WTC11 (cell line): ENCODE data around the gene ISY1. TPM values are rescaled to one million over a fixed set of nuclear protein-coding genes. Genes with fewer than 3 reads are reported as not detected.

Source experiments
- ATAC-seq: fragments of 200-7000 bp; cut with Tn5 transposase; 2 replicates; pipeline ENCODE4 v1.10.0; 2021; ENCODE audit warnings: mild to moderate bottlenecking, moderate library complexity
- CTCF ChIA-PET: fragments of 300-600 bp; sonication (Branson Sonifier 250); formaldehyde crosslinking; loops from one replicate; lab custom pipeline; 2021; ENCODE audit warnings: antibody characterized with exemption; lab: Charles Lee
- POLR2A ChIA-PET: fragments of 350-600 bp; sonication (Branson Sonifier 250); formaldehyde crosslinking; loops from one replicate; lab custom pipeline; 2021; ENCODE audit warnings: antibody characterized with exemption; lab: Charles Lee
- DNase-seq: peaks from one replicate; pipeline ENCODE4 v3.0.0; 2021; ENCODE audit warnings: low spot score
- H3K27ac Mint-ChIP-seq: 2 replicates; pipeline ENCODE4 v1.8.0; 2021; ENCODE audit warnings: mixed read lengths
- H3K27me3 Mint-ChIP-seq: 2 replicates; pipeline ENCODE4 v1.8.0; 2021; ENCODE audit warnings: low read depth, mild to moderate bottlenecking, moderate library complexity, mixed read lengths
- H3K36me3 Mint-ChIP-seq: 2 replicates; pipeline ENCODE4 v1.8.0; 2021; ENCODE audit warnings: mixed read lengths
- H3K4me1 Mint-ChIP-seq: 2 replicates; pipeline ENCODE4 v1.8.0; 2022; ENCODE audit warnings: mixed read lengths
- H3K4me3 Mint-ChIP-seq: 2 replicates; pipeline ENCODE4 v1.8.0; 2021; ENCODE audit warnings: mild to moderate bottlenecking, moderate library complexity, mixed read lengths
- H3K9me3 Mint-ChIP-seq: 2 replicates; pipeline ENCODE4 v1.8.0; 2021; ENCODE audit warnings: mixed read lengths
- EMX1 ChIP-seq: fragments of 250-450 bp; sonication (Bioruptor Pico); IDR thresholded peaks from 2 replicates; pipeline ENCODE4 v1.8.0; 2021; ENCODE audit warnings: mild to moderate bottlenecking
- FOXJ3 ChIP-seq: sonication (generic); formaldehyde crosslinking; IDR thresholded peaks from 2 replicates; pipeline ENCODE4 v1.9.0; 2021; ENCODE audit warnings: missing genetic modification reagents, mild to moderate bottlenecking, borderline replicate concordance
- JAZF1 ChIP-seq: fragments of 250-450 bp; sonication (Bioruptor Pico); IDR thresholded peaks from 2 replicates; pipeline ENCODE4 v1.9.0; 2021; ENCODE audit warnings: moderate library complexity, mild to moderate bottlenecking, inconsistent platforms
- NFE2L1 ChIP-seq: sonication (generic); formaldehyde crosslinking; IDR thresholded peaks from 2 replicates; pipeline ENCODE4 v1.8.1; 2023; ENCODE audit warnings: missing genetic modification reagents
- PREB ChIP-seq: sonication (generic); formaldehyde crosslinking; IDR thresholded peaks from 2 replicates; pipeline ENCODE4 v1.8.1; 2022; ENCODE audit warnings: mild to moderate bottlenecking, missing genetic modification reagents, moderate library complexity, borderline replicate concordance
- TCF7 ChIP-seq: sonication (generic); formaldehyde crosslinking; IDR thresholded peaks from 2 replicates; pipeline ENCODE4 v1.8.0; 2022; ENCODE audit warnings: mild to moderate bottlenecking, low read depth, missing genetic modification reagents, moderate library complexity
- ZBTB21 ChIP-seq: sonication (generic); formaldehyde crosslinking; IDR thresholded peaks from 2 replicates; pipeline ENCODE4 v1.8.1; 2023; ENCODE audit warnings: mild to moderate bottlenecking, missing genetic modification reagents, borderline replicate concordance
- ZNF219 ChIP-seq: sonication (generic); formaldehyde crosslinking; IDR thresholded peaks from 2 replicates; pipeline ENCODE4 v1.8.0; 2023; ENCODE audit warnings: missing genetic modification reagents, mild to moderate bottlenecking, borderline replicate concordance
- ZNF671 ChIP-seq: fragments of 250-450 bp; sonication (Bioruptor Pico); IDR thresholded peaks from 2 replicates; pipeline ENCODE4 v1.8.0; 2021; ENCODE audit warnings: mild to moderate bottlenecking
- total RNA-seq: library from RNA; stranded (reverse); gene quantifications from 3 replicates; pipeline ENCODE4 v1.2.3, GENCODE V29; 2021
- TF ChIP-seq, protein P1 (sequence below): sonication (generic); formaldehyde crosslinking; IDR thresholded peaks from 2 replicates; pipeline ENCODE4 v1.8.0; 2022; ENCODE audit warnings: mild to moderate bottlenecking, missing genetic modification reagents
- TF ChIP-seq, protein P2 (sequence below): sonication (generic); formaldehyde crosslinking; IDR thresholded peaks from 2 replicates; pipeline ENCODE4 v1.8.1; 2022; ENCODE audit warnings: mild to moderate bottlenecking, moderate library complexity, missing genetic modification reagents
- TF ChIP-seq, protein P3 (sequence below): sonication (generic); formaldehyde crosslinking; IDR thresholded peaks from 2 replicates; pipeline ENCODE4 v1.8.0; 2022; ENCODE audit warnings: mild to moderate bottlenecking, missing genetic modification reagents
- TF ChIP-seq, protein P4 (sequence below): sonication (generic); formaldehyde crosslinking; IDR thresholded peaks from 2 replicates; pipeline ENCODE4 v1.8.0; 2023; ENCODE audit warnings: mild to moderate bottlenecking, missing genetic modification reagents
- TF ChIP-seq, protein P5 (sequence below): fragments of 200-600 bp; IDR thresholded peaks from 2 replicates; pipeline ENCODE4 v1.8.0; 2022; ENCODE audit warnings: antibody characterized with exemption
- TF ChIP-seq, protein P6 (sequence below): sonication (generic); formaldehyde crosslinking; conservative IDR thresholded peaks from 2 replicates; pipeline ENCODE4 v1.8.1; 2022; ENCODE audit warnings: mild to moderate bottlenecking, missing genetic modification reagents

The ISY1 gene
- total RNA-seq, 1 experiment from 2014 or later: 25.0 TPM

DNA sequence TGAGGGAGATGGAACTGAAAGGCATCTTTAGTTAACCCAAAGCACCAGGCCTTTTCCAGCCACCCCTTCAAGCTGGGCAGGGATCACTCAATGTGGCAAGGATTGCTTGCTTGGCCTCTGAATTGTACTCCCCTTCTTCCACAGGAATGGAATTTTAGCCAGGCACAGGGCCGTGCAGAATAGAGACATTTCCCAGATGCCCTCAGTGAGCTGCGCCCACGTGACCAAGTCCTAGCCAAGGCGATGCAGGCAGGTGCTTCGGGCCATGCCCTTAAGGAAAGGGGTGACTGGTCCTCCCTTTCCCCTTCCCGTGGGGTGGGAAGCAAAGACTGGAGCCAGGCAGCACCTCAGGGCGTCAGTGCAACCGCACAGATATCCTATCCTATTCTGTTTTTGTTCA is 82.4 kb downstream of the ISY1 start:
- TF ChIP-seq EMX1 (CRISPR knock-in tag) (no peak), JAZF1 (CRISPR knock-in tag) (no peak), ZNF219 (CRISPR knock-in tag) (no peak), ZNF671 (CRISPR knock-in tag) (no peak), TCF7 (CRISPR knock-in tag) (no peak), FOXJ3 (CRISPR knock-in tag) (no peak), ZBTB21 (CRISPR knock-in tag) (no peak), PREB (no peak), NFE2L1 (CRISPR knock-in tag) (no peak)
- TF ChIP-seq, protein P1, sequence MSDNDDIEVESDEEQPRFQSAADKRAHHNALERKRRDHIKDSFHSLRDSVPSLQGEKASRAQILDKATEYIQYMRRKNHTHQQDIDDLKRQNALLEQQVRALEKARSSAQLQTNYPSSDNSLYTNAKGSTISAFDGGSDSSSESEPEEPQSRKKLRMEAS (CRISPR knock-in tag): no peak
- TF ChIP-seq, protein P2, sequence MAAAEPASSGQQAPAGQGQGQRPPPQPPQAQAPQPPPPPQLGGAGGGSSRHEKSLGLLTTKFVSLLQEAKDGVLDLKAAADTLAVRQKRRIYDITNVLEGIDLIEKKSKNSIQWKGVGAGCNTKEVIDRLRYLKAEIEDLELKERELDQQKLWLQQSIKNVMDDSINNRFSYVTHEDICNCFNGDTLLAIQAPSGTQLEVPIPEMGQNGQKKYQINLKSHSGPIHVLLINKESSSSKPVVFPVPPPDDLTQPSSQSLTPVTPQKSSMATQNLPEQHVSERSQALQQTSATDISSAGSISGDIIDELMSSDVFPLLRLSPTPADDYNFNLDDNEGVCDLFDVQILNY (CRISPR knock-in tag): no peak
- TF ChIP-seq, protein P3, sequence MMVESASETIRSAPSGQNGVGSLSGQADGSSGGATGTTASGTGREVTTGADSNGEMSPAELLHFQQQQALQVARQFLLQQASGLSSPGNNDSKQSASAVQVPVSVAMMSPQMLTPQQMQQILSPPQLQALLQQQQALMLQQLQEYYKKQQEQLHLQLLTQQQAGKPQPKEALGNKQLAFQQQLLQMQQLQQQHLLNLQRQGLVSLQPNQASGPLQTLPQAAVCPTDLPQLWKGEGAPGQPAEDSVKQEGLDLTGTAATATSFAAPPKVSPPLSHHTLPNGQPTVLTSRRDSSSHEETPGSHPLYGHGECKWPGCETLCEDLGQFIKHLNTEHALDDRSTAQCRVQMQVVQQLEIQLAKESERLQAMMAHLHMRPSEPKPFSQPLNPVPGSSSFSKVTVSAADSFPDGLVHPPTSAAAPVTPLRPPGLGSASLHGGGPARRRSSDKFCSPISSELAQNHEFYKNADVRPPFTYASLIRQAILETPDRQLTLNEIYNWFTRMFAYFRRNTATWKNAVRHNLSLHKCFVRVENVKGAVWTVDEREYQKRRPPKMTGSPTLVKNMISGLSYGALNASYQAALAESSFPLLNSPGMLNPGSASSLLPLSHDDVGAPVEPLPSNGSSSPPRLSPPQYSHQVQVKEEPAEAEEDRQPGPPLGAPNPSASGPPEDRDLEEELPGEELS: no peak
- TF ChIP-seq, protein P4, sequence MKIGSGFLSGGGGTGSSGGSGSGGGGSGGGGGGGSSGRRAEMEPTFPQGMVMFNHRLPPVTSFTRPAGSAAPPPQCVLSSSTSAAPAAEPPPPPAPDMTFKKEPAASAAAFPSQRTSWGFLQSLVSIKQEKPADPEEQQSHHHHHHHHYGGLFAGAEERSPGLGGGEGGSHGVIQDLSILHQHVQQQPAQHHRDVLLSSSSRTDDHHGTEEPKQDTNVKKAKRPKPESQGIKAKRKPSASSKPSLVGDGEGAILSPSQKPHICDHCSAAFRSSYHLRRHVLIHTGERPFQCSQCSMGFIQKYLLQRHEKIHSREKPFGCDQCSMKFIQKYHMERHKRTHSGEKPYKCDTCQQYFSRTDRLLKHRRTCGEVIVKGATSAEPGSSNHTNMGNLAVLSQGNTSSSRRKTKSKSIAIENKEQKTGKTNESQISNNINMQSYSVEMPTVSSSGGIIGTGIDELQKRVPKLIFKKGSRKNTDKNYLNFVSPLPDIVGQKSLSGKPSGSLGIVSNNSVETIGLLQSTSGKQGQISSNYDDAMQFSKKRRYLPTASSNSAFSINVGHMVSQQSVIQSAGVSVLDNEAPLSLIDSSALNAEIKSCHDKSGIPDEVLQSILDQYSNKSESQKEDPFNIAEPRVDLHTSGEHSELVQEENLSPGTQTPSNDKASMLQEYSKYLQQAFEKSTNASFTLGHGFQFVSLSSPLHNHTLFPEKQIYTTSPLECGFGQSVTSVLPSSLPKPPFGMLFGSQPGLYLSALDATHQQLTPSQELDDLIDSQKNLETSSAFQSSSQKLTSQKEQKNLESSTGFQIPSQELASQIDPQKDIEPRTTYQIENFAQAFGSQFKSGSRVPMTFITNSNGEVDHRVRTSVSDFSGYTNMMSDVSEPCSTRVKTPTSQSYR (CRISPR knock-in tag): no peak
- TF ChIP-seq, protein P5, sequence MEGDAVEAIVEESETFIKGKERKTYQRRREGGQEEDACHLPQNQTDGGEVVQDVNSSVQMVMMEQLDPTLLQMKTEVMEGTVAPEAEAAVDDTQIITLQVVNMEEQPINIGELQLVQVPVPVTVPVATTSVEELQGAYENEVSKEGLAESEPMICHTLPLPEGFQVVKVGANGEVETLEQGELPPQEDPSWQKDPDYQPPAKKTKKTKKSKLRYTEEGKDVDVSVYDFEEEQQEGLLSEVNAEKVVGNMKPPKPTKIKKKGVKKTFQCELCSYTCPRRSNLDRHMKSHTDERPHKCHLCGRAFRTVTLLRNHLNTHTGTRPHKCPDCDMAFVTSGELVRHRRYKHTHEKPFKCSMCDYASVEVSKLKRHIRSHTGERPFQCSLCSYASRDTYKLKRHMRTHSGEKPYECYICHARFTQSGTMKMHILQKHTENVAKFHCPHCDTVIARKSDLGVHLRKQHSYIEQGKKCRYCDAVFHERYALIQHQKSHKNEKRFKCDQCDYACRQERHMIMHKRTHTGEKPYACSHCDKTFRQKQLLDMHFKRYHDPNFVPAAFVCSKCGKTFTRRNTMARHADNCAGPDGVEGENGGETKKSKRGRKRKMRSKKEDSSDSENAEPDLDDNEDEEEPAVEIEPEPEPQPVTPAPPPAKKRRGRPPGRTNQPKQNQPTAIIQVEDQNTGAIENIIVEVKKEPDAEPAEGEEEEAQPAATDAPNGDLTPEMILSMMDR: no peak
- TF ChIP-seq, protein P6, sequence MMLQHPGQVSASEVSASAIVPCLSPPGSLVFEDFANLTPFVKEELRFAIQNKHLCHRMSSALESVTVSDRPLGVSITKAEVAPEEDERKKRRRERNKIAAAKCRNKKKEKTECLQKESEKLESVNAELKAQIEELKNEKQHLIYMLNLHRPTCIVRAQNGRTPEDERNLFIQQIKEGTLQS (CRISPR knock-in tag): no peak
- peaks cover 8% of the 10 kb centered on the region for H3K27me3 Mint-ChIP-seq
- CTCF ChIA-PET: interaction anchor here (1.4 kb wide), 1 partner anchor 25 kb away, joined by 3 read pairs; no protein-coding TSS in a partner anchor
- H3K4me1 Mint-ChIP-seq: no peaks in the 10 kb centered on the region
- H3K9me3 Mint-ChIP-seq: 0 out of 2 replicates have a peak, but pooled peaks cover 5% of the 10 kb centered on the region
- POLR2A ChIA-PET: no interaction called here
- H3K27ac Mint-ChIP-seq: no peak overlapping the region
- no peak overlapping the region for H3K4me3 Mint-ChIP-seq
- no peaks in the 10 kb centered on the region for H3K36me3 Mint-ChIP-seq
- ATAC-seq: no peak
- no peak for DNase-seq

Other genes starting within 250 kb of the ISY1 start
- 2.3 to 2.9 TPM (median 2.6 TPM) in 3 replicates for gene CFAP92, start 167.0 kb downstream of the ISY1 start, total RNA-seq
- 0.16 to 0.31 TPM (median 0.16 TPM) in 3 replicates for gene EFCC1, start 159.8 kb downstream of the ISY1 start, total RNA-seq
- gene GP9, start 100.3 kb downstream of the ISY1 start, total RNA-seq: not detected in 3 replicates
- gene RAB43, start 39.3 kb downstream of the ISY1 start, total RNA-seq: 20.2 to 34.5 TPM (median 21.0 TPM) in 3 replicates
- 329 to 390 TPM (median 380 TPM) in 3 replicates for gene CNBP, start 22.8 kb upstream of the ISY1 start, total RNA-seq
- gene COPG1, start 88.5 kb upstream of the ISY1 start, total RNA-seq: 121 to 132 TPM (median 129 TPM) in 3 replicates
- 44.0 to 49.5 TPM (median 47.7 TPM) in 3 replicates for gene HMCES, start 117.8 kb upstream of the ISY1 start, total RNA-seq